PFSK-1 (cell line): ENCODE data around the gene CLDND2.

Experiments
- FOXP2 ChIP-seq: optimal IDR thresholded peaks from 2 replicates; pipeline ENCODE3; 2011; ENCODE audit warnings: borderline replicate concordance, control low read depth, inconsistent platforms; ENCODE audit not compliant: insufficient read depth; ENCODE audit errors: extremely low read length, extremely low read depth
- POLR2AphosphoS5 ChIP-seq: IDR thresholded peaks from 2 replicates; pipeline ENCODE4 v1.6.1; 2012; ENCODE audit warnings: low read depth, mild to moderate bottlenecking, control low read depth, low read length, moderate library complexity
- SIN3A ChIP-seq: IDR thresholded peaks from 2 replicates; pipeline ENCODE4 v1.6.1; 2012; ENCODE audit warnings: mild to moderate bottlenecking, low read length, moderate library complexity, borderline replicate concordance; ENCODE audit not compliant: insufficient read depth
- TAF1 ChIP-seq: IDR thresholded peaks from 2 replicates; pipeline ENCODE4 v1.6.1; 2012; ENCODE audit warnings: low read length, control low read depth, borderline replicate concordance; ENCODE audit not compliant: insufficient read depth
- TF ChIP-seq, protein P1 (sequence below), 2 experiments: IDR thresholded peaks; 2 replicates each; pipeline versions ENCODE4 v1.6.1 to v1.8.0; 2011 to 2012; ENCODE audit warnings: low read depth in 2 of 2, low read length in 2 of 2, control low read depth in 1 of 2, inconsistent platforms in 1 of 2, mild to moderate bottlenecking in 1 of 2, moderate library complexity in 1 of 2; ENCODE audit not compliant: insufficient read depth in 1 of 2

The CLDND2 gene

DNA sequence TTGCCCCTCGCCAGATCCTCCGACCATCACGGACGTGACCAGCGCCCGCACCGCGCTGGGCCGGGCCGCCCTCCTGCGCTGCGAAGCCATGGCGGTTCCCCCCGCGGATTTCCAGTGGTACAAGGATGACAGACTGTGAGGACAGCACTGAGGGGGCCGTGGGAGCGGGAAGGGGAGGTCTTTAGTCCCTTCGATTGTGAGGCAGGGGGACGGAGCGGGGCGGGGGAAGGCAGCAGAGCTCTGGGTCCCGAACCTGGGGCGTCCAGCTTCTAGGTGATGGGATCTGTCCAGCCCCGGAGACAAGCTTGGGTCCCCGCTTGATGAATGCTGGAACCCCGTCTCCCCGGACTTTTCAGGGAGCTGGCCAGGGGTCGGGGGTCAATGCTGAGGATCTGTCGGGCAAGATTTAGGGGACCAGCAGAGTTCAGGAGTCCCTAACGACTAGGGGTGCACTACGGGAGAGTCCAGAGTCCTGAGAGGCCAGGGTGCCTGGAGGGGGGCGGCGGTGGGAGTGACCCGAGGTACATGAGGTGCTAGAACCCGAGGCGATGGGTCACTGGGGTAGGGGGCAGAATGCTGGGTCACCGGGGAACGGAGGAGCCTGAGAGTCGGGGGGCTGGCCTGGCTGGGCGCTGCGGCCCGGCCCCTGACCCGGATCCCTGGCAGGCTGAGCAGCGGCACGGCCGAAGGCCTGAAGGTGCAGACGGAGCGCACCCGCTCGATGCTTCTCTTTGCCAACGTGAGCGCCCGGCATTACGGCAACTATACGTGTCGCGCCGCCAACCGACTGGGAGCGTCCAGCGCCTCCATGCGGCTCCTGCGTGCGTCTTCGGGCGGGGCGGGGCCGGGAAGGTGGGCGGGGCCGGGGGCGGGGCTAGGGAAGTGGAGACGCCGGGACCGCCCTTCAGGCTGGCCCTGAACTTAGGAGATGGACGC lies 41.5 kb downstream of the CLDND2 start:
- no peak for TF ChIP-seq POLR2AphosphoS5
- no peak for TF ChIP-seq SIN3A
- TF ChIP-seq, protein P1, sequence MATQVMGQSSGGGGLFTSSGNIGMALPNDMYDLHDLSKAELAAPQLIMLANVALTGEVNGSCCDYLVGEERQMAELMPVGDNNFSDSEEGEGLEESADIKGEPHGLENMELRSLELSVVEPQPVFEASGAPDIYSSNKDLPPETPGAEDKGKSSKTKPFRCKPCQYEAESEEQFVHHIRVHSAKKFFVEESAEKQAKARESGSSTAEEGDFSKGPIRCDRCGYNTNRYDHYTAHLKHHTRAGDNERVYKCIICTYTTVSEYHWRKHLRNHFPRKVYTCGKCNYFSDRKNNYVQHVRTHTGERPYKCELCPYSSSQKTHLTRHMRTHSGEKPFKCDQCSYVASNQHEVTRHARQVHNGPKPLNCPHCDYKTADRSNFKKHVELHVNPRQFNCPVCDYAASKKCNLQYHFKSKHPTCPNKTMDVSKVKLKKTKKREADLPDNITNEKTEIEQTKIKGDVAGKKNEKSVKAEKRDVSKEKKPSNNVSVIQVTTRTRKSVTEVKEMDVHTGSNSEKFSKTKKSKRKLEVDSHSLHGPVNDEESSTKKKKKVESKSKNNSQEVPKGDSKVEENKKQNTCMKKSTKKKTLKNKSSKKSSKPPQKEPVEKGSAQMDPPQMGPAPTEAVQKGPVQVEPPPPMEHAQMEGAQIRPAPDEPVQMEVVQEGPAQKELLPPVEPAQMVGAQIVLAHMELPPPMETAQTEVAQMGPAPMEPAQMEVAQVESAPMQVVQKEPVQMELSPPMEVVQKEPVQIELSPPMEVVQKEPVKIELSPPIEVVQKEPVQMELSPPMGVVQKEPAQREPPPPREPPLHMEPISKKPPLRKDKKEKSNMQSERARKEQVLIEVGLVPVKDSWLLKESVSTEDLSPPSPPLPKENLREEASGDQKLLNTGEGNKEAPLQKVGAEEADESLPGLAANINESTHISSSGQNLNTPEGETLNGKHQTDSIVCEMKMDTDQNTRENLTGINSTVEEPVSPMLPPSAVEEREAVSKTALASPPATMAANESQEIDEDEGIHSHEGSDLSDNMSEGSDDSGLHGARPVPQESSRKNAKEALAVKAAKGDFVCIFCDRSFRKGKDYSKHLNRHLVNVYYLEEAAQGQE (IDR thresholded peaks at IDR 0.05; ENCODE audit: insufficient read depth in 1 of 2, low read depth in 2 of 2, low read length in 2 of 2): no peak
- TF ChIP-seq FOXP2: no peak
- TF ChIP-seq TAF1: no peak

DNA sequence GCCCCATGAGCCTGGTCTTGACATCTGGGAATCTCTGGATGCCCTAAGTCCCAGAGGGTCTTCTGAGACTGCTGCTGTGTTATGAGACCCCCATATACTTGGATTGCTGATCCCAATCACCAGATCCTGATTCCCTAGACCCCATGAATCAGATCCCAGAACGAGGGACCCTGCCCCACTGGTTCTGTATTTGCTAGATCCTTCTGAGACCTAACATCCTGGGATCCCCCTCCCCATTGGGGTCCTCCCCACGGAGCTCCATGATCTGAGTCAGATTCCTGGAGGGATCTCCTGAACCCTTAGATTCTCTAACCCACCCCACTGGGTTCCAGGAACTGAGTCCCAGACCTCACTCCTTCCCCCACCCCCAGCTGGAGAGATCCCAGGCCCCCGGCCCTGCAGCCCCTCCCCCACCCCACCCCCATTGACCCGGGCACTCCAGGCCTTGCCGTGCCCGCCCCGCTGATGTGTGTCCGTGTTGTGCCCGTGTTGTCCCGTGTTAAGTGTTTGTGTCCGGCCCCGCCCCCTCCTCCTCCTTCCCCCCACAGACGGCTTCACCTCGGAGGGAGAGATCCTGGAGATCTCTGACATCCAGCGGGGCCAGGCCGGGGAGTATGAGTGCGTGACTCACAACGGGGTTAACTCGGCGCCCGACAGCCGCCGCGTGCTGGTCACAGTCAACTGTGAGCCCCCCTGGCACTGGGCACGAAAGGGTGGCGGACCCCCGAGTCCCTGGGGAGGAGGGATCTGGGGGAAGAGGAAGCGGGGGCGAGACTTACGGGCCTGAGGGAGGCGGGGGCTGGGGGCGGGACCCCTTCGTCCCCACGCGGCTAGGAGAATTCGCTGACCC lies 42.4 kb downstream of the CLDND2 start:
- no peak for TF ChIP-seq TAF1
- no peak for TF ChIP-seq FOXP2
- TF ChIP-seq, protein P1 (IDR thresholded peaks at IDR 0.05; ENCODE audit: insufficient read depth in 1 of 2, low read depth in 2 of 2, low read length in 2 of 2): no peak
- no peak for TF ChIP-seq POLR2AphosphoS5
- no peak for TF ChIP-seq SIN3A

DNA sequence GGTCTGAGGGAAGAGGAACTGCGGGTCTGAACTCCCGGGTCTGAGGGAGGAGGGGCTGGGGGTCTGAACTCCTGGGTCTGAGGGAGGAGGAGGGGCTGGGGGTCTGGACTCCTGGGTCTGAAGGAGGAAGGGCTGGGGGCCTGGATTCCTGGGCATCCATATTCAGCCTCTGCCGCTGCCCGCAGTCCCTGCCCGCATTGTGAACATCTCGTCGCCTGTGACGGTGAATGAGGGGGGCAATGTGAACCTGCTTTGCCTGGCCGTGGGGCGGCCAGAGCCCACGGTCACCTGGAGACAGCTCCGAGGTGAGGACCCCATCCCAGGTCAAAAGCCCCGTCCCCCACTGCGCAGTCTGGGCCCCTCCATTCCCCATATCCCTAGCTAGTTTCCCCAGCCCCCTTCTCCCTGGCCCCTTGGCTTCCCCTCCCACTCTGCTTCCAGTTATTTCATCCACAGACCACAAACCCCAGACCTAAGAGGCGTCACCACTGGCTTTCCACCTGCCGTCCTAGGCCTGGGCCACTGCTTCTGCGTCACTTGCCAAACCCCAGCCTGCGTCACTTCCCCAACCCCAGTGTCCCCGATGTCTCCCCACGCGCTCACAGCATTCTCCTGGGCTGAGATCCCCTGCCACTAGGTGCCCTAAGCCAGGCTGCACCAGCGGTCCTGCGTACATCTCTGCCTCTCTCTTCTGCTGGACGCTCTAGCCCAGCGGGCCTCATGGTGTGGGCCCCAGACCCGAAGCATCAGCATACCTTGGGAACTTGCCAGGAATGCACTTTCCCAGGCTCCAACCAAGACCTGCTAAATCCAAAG lies 43.4 kb downstream of the CLDND2 start:
- TF ChIP-seq FOXP2 (no peak), POLR2AphosphoS5 (no peak), SIN3A (no peak), TAF1 (no peak)

DNA sequence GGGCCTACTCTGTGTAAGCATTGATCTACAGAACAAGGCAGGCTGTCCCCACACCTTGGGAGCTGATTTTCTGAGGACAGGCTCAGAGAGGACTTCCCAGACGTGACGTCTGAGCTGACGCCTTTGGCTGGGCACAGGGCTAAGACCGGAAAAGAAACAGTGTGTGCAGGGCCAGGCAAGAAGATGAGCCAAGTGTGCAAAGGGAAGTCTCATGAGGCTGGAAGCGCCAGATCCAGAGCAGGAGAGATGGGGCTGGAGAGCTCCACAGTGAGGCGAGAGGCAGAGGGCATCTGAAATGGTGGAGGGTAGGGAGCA lies 44.7 kb downstream of the CLDND2 start:
- TF ChIP-seq POLR2AphosphoS5 (no peak), TAF1 (no peak), FOXP2 (no peak), SIN3A (no peak)
- TF ChIP-seq, protein P1 (IDR thresholded peaks at IDR 0.05; ENCODE audit: insufficient read depth in 1 of 2, low read depth in 2 of 2, low read length in 2 of 2): no peak
